ENCODE results near the gene NARF.
"Not testable (repeated sequence)": the region's sequence is repeated elsewhere in the genome, so short reads cannot be mapped to it uniquely, and the experiment has no call there.

NARF gene

DNA sequence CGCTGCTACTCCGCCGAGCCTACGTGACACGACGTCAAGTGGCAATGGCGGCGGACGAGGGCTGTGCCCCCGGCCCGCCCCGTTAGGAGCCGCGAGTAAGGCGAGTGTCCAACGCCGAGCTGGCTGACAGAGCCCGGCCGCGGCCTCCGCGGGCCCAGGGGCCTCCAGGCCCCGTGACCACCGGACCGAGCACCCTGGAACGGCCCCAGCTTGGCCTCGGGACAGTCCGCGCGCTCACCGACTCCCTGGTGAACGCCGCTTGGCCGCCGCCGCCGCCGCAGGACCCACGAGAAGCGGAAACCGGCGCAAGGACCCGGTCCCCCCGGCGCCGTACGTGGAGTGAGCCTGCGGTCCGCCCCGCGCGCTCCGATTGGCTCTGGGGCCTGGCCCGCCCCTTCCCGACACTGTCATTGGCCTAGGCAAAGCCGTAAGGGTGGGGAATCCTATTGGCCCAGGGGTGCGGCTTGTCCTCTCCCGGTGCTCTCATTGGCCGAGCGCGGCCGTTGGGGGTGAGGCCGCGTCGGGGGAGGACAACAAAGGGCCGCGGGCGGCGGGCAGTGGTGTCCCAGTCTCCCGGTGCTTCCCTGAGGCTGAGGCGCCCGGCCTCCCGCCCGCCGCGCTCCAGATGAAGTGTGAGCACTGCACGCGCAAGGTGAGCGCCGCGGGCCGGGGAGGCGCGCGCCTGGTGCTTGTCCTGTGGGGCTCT lies at the start of gene NARF:
Gene NARF (plus strand): TSS at position 563 of the 706 bp plus-strand sequence. CDS start 63 bp downstream, at position 626.
- peak; percentile 99 for DNase-seq

DNA sequence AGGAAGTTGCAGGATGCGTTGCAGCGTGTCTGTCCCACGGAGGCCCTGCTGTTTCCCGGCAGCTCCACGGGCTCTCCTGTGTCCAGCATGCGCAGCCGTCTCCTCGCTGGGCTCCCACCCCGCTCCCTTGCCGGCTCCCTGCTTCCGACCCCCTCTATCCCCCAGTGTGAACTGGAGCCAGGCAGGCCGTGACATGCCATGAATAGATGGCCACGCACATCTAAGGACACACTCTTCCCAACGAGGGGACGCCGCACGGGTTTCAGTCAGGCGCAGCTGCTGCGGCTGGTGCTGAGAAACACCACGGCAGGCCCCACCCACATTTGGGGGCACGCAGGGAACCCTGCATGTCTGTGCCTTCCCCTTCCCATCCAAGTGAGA lies 49.6 kb upstream of the NARF start:
- no peak for DNase-seq

DNA sequence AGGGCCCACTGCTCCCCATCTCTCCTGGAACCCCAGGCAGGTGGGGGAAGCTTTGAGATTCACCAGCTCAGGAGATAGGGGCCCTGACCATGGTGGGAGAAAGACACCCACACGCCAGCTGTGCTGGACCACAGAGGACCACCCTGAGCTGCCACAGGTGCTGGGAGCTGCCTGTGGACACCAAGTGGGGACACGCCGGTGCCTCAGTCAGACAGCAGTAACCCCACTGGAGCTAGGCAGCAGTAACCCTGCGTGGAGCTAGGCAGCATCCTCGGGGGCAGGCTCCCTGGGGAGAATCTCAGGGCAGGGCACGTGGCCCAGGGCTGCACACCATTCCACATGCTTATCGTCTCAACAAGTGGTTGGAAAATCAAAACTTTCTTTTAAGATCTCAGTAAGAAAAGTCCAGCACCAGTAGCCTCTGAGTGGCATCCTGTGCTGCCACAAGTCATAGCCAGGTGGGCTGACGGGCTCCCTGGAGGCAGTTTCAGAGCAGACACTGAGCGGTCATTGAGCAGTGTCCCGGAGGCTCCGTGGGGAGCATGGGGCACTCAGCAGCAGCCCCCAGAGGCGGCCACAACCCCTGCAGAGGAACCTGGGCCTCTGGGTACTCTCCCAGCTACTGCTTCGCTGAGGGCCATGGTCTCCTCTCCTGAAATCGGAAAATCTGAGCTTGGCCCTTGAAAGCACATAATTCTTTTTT lies 48.4 kb upstream of the NARF start:
- no peak for DNase-seq

DNA sequence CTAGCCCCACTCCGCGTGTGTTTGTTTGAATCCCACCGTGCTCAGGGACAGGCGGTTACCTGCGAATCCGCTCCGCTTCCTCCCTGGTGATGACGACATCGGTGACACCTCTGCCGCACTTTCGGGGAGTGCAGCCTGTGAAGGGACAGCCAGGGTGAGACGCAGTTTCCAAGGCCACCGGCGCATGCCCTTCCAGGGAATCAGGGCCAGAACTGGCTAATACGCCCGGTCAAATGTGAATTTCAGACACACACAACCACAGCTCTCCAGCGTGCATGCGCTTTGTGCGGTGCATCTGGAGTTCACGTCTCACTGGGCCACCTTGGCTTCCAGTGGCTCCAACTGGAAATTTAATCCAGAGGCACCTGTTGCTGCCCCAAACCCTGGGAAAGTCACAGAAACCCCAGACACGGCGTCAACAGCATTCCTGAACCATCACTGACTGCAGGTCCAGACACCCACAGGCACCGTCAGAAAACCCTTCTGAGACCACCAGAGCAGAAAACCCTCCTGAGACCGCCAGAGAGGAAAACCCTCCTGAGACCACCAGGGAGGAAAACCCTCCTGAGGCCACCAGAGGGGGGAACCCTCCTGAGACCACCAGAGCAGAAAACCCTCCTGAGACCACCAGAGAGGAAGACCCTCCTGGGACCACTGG lies 47.0 kb upstream of the NARF start:
- no peak for DNase-seq

DNA sequence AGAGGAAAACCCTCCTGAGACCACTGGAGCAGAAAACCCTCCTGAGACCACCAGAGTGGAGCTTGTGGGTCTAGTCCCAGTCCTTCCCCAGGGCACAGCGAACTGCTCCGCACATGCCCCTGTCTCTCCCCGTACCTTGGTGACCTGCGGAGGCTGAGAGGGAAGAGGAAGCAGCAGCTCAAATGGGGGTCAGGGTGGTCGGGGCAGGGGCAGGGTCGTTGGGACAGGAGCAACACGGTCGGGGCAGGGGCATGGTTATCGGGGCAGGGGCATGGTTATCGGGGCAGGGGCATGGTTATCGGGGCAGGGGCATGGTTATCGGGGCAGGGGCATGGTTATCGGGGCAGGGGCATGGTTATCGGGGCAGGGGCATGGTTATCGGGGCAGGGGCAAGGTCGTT lies 46.5 kb upstream of the NARF start:
- not testable (repeated sequence) for DNase-seq

DNA sequence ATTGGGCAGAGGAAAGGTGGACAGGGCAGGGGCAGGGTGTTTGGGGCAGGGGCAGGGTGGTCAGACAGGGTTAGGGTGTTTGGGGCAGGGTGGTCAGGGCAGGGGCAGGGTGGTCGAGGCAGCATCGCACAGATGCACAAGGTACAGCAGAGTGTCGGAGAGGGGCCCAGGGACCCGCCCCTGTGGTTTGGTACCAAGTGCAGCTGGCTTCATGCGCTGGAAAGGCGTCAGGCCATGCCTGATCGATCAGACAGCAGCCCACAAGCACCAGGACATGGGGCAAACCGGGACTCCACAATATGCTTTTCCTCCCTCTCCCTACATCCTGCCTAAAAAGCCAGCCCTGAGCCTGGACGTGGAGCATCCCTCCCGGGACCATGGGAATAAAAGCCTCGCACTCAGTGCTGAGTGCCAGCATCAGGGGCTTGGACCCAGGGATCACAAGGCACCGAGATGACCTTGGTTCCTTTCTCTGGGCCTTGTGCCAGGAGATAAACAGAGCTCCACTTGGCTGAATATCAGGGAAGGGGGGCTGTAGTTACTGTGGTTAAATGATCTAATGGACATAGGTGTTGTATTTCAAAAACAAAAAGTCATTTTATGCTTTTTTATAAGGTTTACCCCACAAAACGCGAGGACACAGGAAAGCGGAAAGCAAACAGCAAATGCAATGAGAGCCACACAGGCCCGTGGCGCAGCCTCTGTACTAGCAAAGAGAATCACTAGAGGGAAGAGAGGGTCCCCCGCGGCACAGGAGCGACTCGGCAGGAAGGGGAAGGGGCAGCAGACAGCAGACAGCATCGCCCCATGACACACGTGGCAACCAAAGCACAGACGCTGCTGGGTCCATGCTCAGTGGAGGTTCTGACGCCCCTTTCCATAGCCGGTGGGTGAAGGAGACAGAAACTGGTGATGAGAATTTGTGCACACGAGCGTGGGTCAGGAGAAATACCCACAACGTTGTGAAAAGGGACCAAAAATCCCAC lies 45.7 kb upstream of the NARF start:
- DNase-seq, result no peak

DNA sequence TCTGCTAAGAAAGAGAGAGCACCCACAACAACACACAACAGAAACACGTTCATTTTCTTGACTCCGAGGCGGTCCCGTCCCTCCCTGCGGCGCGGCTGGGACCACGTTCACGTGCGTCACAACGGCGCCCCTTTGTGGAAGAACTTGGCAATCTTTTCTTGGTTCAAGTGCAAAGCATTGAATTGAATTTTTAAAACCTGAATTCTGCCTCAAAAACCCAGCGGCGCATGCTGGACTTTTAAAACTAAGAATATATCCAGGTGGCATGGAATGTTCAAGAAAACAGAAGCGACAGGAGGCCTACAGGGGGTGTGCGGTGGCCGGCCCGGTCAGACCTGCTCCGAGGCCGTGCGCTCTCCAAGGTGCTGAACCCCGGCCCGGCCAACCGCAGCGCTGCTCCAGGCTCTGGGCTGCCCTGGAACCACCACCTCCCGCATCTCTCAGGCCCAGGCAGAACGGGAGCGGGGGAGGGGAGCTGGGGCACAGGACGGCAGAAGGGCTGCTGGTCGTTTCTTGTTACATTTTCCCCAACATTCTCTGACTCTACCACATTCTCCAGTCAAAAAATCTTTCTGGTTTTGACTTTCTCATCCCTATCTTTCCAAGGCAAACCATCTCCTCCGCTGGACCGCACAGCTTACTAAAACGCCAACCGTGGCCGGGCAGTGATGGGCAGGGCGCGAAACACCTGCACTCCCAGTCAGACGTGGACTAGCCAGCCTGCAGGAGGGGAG lies 43.8 kb upstream of the NARF start:
- DNase-seq, result no peak

DNA sequence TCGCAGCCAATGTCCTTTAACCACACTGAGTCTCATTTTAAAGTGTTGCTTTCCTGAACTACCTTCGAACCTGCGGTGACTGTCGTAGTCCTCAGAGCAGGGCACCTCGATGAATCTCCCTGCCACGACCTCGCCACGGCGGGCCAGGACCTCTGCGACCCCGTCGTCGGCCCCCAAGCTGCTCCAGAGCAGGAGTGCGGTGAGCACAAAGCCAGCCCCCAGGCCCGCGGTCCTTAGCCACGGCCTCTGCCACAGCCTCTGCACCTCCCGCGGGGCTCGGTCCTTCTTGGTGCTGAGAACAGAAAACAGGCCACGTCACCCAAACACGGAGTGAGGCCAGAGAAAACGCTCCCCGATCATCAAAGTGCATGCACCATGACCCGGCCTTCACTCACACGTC lies 43.2 kb upstream of the NARF start:
- DNase-seq, result no peak

DNA sequence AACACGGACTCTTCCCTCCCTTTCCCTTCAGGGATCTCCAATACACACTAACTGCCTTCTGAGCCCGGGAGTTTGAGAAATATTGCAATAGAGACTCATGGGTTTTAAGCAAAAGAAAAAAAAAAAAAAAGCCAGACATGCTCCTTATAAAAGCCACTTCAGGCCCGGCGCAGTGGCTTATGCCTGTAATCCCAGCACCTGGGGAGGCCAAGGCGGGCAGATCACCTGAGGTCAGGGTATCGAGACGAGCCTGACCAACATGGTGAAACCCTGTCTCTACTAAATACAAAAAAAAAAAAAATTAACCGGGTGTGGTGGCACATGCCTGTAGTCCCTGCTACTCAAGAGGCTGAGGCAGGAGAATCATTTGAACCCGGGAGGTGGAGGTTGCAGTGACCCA lies 42.8 kb upstream of the NARF start:
- DNase-seq, result no peak

DNA sequence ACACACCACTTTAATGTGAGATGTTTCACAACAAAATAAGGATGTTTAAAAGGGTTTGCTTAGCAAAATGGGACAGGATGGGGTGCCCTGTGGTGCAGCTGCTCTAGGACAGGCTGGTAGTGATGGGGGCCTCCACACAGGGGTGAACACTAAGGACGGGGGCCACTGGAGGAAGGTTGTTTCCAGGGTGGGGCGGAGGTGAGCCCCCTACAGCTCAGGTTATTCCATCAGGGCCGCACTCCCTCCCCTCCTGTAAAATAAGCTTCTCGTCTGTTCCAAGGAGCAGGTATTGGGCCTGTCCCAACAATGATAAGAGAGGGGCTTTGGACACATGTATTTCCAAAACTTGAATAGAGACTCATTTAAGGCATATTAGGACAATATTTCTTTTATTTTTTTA lies 42.3 kb upstream of the NARF start:
- no peak for DNase-seq

DNA sequence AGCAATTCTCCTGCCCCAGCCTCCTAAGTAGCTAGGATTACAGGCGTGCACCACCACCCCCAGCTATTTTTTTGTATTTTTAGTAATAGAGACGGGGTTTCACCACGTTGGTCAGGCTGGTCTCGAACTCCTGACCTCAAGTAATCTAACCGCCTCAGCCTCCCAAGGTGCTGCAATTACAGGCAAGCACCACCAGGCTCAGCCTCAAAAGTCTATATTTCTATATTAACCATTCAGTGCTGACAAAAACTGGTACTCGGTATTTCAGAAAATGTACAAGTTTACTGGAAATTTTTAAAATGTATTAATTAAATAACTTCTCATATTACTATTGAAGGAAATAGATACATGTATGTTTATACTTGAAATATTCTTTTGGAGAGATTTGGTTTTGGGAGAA lies 41.8 kb upstream of the NARF start:
- DNase-seq, result no peak

DNA sequence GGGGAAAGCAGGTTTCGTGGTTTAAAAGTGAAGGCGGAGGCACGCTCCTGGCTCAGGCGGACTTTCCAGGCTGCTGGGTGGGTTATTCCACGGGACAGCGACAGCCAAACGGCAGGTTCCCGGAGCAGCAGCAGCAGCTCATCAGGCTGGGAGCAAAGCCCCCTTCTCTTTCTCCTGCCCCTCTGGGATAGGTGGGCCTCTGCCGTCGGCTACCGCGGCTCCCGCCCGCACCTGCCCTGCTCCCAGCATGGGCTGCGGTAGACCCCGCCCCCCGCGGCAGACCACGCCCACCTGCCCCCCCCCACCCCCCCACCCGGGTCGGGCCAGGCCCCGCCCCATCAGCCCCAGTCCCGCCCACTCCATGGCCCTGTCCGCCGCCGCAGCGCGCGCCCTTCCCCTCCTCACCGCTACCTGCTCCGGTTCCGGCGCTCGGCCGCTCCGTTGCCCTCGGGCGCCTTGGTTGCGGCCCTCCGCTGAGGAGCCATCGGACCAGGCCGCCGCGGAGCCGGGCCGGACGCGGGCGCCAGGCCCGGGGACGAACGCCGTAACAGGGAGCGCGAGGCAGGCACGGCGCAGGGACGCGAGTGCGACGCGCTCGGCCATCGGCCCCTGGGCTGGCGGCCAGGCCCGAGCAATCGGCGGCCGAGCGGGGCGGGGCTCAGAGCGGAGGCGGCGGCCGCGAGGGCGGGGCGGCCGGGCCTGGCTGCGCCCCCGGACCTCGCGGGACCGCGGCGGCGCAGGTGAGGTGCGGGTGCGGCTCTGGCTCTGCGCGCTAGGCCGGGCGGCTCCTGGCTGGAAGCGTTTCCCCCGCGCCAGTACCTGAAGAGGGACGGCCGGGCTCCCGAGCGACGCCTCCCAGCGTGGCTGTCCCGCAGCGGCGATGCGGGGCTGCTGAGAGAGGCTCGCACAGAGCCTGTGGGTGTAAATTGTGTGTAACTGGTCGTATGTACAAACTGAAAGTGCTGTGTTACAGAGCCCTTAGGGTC lies 40.2 kb upstream of the NARF start, which contains the start of the genes HEXD and OGFOD3:
Gene HEXD (plus strand): TSS at position 347 of the 986 bp plus-strand sequence. CDS start 1,453 bp downstream, outside the sequence.
Gene OGFOD3 (minus strand): TSS at position 586 of the 986 bp plus-strand sequence. CDS start 101 bp downstream, at position 485.
- DNase-seq, result peak; percentile 87

DNA sequence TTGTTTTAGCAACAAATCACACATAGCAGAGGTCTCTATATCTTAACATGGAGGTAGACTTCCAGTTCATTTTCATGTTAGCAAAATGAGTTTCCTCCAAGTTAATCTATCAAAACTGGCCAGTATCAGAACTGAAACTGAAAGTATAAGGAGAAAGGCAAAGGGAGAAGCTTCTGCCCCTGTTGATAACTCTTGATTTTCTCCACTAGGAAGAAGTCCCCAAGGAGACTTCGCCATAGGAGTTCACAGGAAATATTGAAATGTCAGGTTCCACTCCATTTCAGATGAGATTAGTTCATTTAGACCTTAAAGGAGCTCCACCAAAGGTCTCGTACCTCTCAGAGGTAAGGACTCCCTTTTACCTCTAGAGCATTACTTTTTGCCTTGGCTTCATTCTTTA lies 39.0 kb upstream of the NARF start:
- DNase-seq, result no peak

DNA sequence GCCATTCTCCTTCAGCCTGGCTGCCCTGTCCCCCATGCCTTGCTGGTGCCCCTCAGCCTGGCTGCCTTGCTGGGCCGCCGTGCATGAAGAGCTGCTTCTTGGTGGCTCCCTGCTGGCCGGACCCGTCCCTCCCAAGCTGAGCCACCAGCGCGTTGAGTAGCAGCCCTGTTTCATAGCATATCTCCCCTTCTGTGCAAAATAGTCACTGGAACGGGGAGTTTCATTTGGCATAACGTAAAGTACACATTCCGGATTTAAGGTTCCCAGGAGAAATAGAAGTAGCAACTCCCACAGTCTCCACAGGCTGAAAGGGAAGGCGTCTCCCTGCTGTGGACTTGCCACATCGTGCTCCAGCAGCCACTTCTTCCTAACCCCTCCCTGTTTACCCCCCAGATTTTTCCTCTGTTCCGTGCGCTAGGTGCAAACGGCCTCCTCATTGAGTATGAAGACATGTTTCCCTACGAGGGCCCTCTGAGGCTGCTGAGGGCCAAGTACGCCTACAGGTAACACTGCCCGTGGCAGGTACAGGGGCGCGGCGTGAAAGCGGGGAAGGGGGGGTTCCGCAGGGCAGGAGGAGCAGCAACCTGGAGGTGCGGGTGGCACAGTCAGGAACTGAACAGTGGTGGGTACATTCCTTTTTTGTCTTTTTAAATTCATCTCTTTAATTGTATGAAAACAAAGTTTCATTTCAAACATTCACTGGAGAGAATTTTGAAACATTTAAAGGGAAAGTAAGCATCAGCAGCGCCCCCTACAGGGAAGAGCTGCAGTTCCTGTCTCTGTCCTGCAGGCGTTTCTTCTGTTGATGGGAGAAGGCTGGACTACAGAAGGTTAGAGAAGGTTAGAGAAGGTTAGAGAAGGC lies 34.3 kb upstream of the NARF start:
- peak; percentile 54 for DNase-seq

DNA sequence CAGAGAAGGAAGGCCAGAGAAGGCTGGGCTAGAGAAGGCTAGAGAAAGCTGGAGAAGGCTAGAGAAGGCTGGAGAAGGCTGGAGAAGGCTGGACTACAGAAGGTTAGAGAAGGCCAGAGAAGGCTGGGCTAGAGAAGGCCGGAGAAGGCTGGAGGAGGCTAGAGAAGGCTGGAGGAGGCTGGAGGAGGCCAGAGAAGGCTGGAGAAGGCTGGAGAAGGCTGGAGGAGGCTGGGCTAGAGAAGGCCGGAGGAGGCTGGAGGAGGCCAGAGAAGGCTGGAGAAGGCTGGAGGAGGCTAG lies 33.7 kb upstream of the NARF start:
- DNase-seq, result no peak

DNA sequence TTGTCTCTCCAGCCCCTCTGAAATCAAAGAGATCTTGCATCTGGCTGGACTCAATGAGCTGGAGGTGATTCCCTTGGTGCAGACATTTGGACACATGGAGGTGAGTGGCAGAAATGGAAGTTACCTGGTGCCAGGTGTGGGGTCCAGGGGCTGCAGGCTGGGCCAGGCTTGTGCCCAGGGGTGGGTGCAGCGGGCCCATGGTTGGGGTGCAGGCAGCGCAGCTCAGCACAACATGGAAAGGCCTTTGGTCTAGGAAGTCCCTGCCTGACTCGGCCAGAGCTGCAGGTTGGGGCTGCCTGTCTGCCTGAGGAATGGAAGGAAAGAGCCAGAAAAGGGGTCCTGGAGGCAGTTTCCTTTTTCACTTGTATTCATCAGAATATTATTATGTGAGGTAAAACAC lies 30.0 kb upstream of the NARF start:
- no peak for DNase-seq

DNA sequence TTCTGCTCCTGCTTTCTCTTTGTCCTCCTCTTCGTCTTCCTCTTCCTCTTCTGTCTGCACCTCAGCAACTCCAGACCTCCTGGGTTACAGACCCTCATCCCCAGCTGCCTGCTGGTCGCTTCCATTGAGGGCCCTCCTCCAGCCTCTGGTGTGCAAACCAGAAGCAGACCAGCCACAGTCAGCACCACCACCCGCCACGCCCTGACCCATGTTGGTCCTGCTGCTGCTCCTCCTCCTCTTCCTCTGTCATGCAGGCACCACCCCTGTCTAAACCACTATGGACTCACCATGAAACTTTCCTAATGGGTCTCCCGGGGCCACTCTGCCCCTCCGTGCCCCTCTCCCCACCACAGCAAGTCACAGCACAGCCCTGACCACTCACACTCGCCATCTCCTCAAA lies 28.7 kb upstream of the NARF start:
- no peak for DNase-seq

DNA sequence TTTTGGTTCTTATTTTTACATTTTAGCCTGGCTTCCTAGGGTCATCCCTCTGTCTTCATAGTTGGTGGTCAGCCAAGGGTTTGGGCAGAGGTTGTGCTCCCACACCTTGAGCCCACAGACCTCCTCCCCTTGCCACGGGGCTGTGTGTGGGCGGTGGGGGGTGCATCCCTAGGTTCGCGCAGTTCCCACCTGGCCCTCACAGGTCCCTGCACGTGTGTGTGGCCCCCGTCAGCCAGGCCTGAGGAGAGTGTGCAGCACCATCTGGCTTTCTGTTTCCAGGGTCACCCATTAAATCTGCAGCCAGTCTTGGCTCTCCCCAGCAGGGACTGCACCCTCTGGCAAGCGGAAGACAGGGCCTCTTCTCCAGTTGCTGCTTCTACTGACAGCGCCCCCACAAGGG lies 26.5 kb upstream of the NARF start:
- no peak for DNase-seq

DNA sequence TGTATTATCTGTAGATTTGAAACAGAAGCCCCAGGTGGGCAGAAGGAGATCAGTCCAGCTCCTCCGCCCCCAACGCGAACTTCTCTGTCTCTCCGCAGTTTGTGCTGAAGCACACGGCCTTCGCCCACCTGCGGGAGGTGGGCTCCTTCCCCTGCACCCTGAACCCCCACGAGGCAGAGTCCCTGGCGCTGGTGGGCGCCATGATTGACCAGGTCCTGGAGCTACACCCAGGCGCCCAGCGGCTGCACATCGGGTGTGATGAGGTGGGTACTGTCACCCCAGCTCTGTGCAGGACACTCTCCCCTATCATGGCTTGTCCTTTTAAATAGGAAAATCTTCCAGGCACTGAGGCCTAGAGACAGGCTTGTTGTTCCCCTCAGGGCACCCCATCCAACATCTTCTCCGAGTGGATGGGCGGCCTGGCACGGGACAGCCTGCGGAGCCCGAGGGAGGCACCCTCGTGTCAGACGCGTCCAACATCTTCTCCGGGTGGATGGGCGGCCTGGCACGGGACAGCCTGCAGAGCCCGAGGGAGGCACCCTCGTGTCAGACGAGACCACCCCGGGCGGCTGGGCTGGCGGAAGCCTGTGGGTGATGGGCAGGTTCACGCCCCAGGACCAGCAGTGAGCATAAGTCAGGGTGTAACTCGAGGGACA lies 24.9 kb upstream of the NARF start:
- no peak for DNase-seq

Measured in NCI-H146 (cell line).